ENCODE measurements around the gene FLVCR1. TPM values are rescaled to one million over a fixed set of nuclear protein-coding genes. Genes with fewer than 3 reads are reported as not detected.
"Not testable (repeated sequence)": the region's sequence is repeated elsewhere in the genome, so short reads cannot be mapped to it uniquely, and the experiment has no call there.

FLVCR1 gene
- polyA plus RNA-seq (ENCODE audit: insufficient read length in 4 of 4): 10 to 100 TPM; 14.7 to 30.8 (median 24.0) TPM

DNA sequence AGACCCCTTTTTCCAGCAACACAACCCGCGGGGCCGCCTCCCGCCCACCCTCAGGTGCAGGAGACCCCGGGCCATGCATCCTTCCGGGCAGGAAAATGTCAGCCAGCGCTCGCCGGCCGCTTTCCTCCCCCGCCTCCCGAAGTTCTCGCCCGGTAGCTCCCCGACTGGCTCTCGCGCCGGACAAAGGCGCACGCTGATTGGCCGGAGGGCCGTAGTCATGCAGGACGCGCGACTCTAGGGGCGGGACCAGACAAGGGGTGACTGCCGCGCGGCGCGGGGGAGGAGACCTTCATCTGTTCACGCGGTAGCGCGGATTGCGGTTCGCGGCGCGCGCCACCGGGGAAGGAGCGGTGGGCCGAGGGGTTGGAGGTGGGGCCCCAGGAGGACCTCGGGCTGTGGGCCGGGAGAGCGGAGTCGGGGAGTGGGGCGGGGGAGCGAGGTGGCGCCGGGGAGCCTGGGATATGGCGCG is at the start of gene FLVCR1:
Gene FLVCR1, plus strand, starts transcription at position 284 of the 469 bp plus-strand sequence. Its CDS starts 178 bp downstream, at position 462.
- peak; percentile 89 to 94 (median 91) for DNase-seq (ENCODE audit: low read depth in 4 of 4, low spot score in 3 of 4)

DNA sequence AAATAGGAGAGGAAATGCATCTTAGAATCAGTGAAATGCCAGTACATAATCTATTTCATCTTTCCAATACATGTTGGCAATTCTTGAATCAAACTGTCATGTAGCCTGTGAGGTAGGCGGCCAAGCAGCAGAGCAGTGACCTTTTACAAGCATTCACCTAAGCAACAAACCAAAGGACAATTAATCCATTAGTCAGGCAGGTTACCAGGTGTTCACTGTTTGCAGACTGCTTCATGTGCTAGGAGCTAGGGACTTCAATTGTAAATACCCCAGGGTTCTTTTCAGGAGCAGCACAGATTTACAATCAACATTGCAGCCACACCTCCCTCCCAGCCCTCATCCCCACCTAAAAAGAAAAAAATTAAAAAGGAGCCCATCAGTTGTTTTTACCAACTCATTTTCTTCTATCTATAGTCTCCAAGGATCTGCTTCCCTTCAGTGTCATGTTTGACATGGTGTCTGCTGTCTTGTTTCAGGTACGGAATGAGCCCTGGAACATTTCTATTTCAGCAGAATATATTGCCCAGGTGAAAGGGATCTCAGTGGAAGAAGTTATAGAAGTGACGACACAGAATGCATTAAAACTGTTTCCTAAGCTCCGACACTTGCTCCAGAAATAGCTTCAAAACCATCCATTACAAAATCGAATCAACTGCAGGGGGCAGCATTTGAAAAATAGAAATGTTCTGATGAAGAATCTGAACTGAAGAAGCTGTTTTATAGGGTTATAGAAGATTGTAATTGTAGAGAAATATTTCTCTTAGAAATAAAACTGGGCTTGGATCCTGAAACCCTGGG is 43.3 kb upstream of the FLVCR1 start:
- DNase-seq (ENCODE audit: low read depth in 4 of 4, low spot score in 3 of 4): no peak

DNA sequence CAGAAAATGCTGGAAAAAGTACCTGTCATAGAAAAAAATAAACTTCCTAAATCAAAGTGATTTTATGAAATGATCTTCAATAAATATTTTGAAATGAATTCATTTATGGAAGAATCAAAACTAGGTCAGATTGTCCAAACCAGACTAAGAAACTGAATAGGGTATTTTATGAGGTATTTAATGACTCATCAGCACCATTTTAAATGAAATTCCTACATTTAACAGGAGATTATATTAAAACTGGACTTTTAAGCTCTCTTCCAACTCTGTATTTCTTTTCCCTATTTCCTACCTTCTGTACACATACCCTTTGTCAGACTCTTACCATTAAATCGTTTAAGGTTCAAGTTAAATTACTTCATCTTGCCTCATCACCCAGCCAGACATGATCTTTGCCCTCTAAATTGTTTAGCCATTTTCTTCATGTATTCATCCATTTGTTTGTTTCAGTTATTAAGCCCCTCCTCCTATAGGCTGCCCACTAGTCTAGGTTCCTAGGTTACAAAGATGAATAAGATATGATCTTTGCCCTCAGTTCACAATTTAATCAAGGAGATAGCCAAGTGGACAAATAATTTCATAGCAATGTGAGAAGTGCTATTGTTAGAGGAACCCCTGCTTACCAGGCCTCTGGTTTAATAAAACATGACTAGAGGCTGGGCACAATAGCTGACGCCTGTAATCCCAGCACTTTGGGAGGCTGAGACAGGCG is 41.4 kb upstream of the FLVCR1 start:
- DNase-seq (ENCODE audit: low read depth in 4 of 4, low spot score in 3 of 4): no peak

DNA sequence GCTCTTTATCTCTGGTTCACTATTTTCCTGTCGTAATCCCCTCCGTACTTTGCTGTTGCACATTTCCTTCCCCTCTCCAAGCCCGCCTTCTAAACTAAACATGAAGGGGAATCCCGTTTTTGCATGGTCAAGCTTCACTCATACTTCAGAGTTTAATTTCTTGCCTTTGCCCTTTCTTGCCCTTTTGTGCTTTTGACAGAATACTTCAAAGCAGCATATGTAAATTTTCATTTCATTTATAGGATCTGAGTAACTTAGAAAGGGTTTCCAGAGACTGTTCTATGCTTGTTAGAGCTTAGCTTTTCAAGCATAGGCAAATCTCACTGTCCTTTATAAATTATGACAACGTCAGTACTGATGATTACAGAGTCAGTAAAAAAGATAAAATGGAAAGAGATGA is 38.3 kb upstream of the FLVCR1 start:
- DNase-seq (ENCODE audit: low read depth in 4 of 4, low spot score in 3 of 4): no peak

- no peak for DNase-seq (ENCODE audit: low read depth in 4 of 4, low spot score in 3 of 4)
These were observed 37.1 kb upstream of the FLVCR1 start for GRCh38 chr1:212820969-212821368.

DNA sequence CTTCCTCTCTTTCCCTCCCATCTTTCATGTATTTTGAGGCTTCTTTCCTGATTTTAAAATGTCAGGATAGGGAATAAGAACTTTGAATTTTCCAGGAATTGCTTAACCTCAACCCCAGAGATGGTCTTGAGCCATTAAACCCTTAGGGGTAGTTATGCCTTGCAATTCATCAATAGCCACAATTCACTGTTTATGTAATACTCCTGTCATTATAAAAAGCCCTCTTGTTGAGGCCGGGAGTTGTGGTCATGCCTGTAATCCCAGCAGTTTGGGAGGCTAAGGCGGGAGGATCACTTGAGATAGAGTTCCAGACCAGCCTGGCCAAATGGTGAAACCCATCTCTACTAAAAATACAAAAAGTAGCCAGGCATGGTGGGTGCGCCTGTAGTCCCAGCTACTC is 35.1 kb upstream of the FLVCR1 start:
- DNase-seq (ENCODE audit: low read depth in 4 of 4, low spot score in 3 of 4): no peak

DNA sequence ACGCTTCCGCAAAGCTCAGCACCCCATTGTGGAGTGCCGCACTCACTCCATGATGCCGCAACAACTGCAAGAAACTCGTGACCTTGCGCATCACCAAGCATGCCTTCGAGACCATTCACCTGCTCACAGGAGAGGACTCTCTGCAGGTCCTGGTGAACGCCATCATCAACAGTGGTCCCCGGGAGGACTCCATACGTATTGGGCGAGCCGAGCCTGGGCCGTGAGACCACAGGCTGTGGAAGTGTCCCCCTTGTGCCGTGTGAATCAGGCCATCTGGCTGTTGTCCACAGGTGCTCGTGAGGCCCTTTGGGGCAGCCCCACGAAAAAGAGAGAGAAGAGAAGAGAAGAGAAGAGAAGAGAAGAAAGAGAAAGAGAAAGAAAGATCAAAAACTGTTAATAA is 33.9 kb upstream of the FLVCR1 start:
- DNase-seq (ENCODE audit: low read depth in 4 of 4, low spot score in 3 of 4): no peak

- DNase-seq (ENCODE audit: low read depth in 4 of 4, low spot score in 3 of 4): no peak
These were observed 32.1 kb upstream of the FLVCR1 start for GRCh38 chr1:212825798-212826452.

GRCh38 chr1:212827171-212827776 is 30.8 kb upstream of the FLVCR1 start:
- DNase-seq (ENCODE audit: low read depth in 4 of 4, low spot score in 3 of 4): no peak

DNA sequence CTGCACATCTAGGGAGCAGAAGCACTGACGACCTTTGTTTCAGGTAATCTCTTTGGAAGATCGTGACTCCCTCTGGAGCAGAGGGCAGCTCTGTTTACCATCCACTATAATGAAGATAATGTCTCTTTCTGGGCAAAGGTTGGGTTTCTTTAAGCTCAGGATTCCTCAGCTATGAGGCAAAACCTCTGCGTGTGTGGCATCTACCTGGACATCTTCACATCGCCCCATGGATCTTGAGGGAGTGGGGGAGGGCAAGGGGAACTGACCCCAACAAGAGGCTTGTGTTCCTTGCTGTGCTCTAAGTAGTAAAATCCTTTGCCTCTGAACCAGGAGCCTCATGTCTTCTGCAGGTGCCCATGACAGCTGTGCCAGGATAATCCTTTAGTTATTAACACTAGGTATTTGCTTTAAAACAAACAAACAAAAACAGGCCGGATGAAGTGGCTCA is 30.2 kb upstream of the FLVCR1 start:
- DNase-seq (ENCODE audit: low read depth in 4 of 4, low spot score in 3 of 4): no peak

DNA sequence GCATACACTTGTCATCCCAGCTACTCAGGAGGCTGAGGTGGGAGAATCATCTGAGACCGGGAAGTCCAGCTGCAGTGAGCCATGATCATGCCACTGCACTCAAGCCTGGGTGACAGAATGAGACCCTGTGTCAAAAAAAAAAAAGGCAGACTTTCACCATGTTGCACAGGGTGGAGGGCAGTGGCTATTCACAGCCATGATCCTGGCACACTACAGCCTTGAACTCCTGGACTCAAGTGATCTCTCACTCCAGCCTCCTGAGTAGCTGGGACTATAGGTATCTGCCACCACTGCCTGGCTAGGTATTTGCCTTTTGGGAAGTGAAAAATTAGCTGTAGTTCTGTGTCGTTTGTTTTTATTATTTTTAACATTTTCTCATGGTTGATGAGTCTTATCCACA is 29.7 kb upstream of the FLVCR1 start:
- DNase-seq (ENCODE audit: low read depth in 4 of 4, low spot score in 3 of 4): no peak

GRCh38 chr1:212833211-212834207 is 24.6 kb upstream of the FLVCR1 start:
- not testable (repeated sequence) for DNase-seq (ENCODE audit: low read depth in 4 of 4, low spot score in 3 of 4)

DNA sequence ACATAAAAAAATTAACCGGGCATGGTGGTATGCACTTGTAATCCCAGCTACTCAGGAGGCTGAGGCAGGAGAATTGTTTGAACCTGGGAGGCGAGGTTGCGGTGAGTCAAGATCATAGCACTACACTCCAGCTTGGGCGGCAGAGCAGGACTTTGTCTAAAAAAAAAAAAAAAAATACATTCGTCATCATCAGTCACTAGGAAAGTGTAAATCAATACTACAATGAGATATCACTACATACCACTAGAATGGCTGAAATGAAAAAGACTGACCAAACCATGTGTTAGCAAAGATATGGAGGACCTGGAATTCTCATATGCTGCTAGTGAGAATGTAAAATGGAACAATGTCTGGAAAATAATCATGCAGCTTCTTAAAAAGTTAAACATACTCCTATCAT is 19.9 kb upstream of the FLVCR1 start:
- no peak for DNase-seq (ENCODE audit: low read depth in 4 of 4, low spot score in 3 of 4)

GRCh38 chr1:212844521-212844920 is 13.6 kb upstream of the FLVCR1 start:
- DNase-seq (ENCODE audit: low read depth in 4 of 4, low spot score in 3 of 4): not testable (repeated sequence)

DNA sequence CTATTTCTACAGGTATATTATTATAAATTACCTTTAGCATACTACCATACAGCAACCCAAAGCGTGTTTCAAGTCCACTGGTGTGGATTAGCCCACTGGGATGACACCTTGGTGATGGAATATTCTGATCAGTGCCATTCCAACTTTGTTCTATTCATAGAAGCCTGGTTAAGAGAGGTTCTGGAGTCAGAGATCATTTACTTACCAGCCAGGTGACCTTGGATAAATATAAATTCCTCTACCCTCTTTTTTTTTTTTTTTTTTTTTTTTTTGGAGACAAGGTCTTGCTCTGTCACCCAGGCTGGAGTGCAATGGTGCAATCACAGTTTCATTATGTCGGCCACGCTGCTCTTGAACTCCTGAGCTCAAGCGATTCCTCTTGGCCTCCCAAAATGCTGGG is 10.5 kb upstream of the FLVCR1 start, which contains the start of gene SPATA45:
Gene SPATA45, minus strand, starts transcription at position 101 of the 400 bp plus-strand sequence. CDS start 11,500 bp downstream, outside the sequence.
- DNase-seq (ENCODE audit: low read depth in 4 of 4, low spot score in 3 of 4): no peak

DNA sequence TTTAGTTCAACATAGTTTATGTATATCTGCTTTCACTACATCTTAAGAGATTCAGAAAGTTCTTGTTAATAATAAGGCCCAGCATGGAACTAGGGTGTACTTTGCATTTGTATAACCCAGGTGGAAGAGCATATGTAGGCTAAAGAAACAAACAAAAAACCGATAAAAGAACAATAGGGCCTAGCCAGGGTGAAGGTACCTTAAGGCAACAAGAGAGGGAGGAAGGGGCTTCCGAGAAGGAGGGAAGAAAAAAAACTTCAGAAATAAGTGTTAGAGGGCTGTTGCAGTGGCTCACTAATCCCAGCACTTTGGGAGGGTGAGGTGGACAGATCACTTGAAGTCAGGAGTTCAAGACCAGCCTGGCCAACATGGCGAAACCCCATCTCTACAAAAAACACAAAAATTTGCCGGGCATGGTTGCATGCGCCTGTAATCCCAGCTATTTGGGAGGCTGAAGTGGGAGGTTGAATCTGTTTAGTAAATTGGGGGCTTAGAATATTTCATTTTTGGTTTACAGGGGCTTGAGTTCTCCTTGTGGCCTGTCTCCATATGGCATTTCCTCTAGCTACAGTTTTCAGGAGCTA is 5.9 kb upstream of the FLVCR1 start:
- DNase-seq (ENCODE audit: low read depth in 4 of 4, low spot score in 3 of 4): no peak

DNA sequence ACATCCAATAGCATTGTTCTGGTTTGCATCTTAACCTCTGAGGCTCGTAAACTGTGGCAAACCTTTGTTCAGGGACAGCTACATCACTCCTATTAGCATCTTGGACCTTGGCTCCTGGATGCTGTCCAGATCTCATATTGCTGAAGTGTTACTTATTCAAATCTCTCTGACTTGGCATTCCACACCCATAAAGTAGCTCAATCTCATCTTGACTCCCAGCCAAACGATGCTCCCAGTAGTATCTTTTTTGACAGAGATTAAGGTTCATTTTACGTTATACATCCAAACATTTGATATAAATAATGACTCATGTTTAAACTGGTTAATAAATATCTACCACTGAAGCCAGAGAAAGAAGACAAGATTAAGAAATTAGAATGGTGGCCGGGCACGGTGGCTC is 4.4 kb upstream of the FLVCR1 start:
- DNase-seq (ENCODE audit: low read depth in 4 of 4, low spot score in 3 of 4): no peak

DNA sequence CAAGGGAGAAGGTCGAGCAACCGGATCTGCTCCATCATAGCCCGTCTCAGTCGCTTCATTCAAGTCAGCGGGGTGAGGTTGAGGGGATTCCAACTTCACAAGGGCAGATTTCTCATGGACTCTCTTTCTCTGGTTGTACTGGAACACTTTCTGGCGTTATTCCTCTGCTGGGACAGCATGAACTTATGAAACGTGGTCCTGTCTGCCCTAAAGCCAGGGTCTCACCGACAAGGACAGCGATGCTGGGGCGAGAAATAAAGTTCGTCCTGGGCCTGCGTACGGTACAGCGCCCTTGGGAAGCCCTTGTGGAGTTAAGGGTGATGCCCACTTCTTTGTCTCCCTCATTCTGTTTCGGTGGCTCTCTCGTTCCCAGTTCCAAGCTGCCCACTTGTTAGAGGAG is 1.3 kb upstream of the FLVCR1 start:
- DNase-seq (ENCODE audit: low read depth in 4 of 4, low spot score in 3 of 4): no peak

Data from left renal pelvis (tissue), 4 donors.